ENCODE results near the gene OOSP1. TPM values are rescaled to one million over a fixed set of nuclear protein-coding genes. Genes with fewer than 3 reads are reported as not detected.

Gene OOSP1
- total RNA-seq, 1 donor from 2014 or later = not detected

GRCh38 chr11:59931688-59932087, 6.5 kb upstream of the OOSP1 start:
- no peak for TF ChIP-seq CTCF (IDR thresholded peaks at IDR 0.05; ENCODE audit: insufficient read depth, low read length, poor library complexity, severe bottlenecking)
- Histone ChIP-seq H3K4me3 (ENCODE audit: low read depth, low read length) (no peak overlapping the region), H3K27me3 (ENCODE audit: control insufficient read depth, insufficient read depth, low read length) (no peaks in the 10 kb centered on the region), H3K36me3 (ENCODE audit: control insufficient read depth, insufficient read depth, low read length) (no peaks in the 10 kb centered on the region)
- no peak for DNase-seq (ENCODE audit: low read depth)

- H3K4me3 ChIP-seq (ENCODE audit: low read depth, low read length) = no peak overlapping the region
- TF ChIP-seq CTCF (IDR thresholded peaks at IDR 0.05; ENCODE audit: insufficient read depth, low read length, poor library complexity, severe bottlenecking) = no peak
- no peaks in the 10 kb centered on the region for H3K36me3 ChIP-seq (ENCODE audit: control insufficient read depth, insufficient read depth, low read length)
- no peak for DNase-seq (ENCODE audit: low read depth)
- H3K27me3 ChIP-seq (ENCODE audit: control insufficient read depth, insufficient read depth, low read length) = no peaks in the 10 kb centered on the region
Observed at GRCh38 chr11:59938718-59939117, 486 bp downstream of the OOSP1 start.

- H3K4me3 ChIP-seq (ENCODE audit: low read depth, low read length) = no peak overlapping the region
- no peaks in the 10 kb centered on the region for H3K27me3 ChIP-seq (ENCODE audit: control insufficient read depth, insufficient read depth, low read length)
- no peak for TF ChIP-seq CTCF (IDR thresholded peaks at IDR 0.05; ENCODE audit: insufficient read depth, low read length, poor library complexity, severe bottlenecking)
- H3K36me3 ChIP-seq (ENCODE audit: control insufficient read depth, insufficient read depth, low read length) = no peaks in the 10 kb centered on the region
- no peak for DNase-seq (ENCODE audit: low read depth)
Observed at GRCh38 chr11:59939482-59939881, 1.2 kb downstream of the OOSP1 start.

- no peak for TF ChIP-seq CTCF (IDR thresholded peaks at IDR 0.05; ENCODE audit: insufficient read depth, low read length, poor library complexity, severe bottlenecking)
- no peak overlapping the region for H3K4me3 ChIP-seq (ENCODE audit: low read depth, low read length)
- no peaks in the 10 kb centered on the region for H3K27me3 ChIP-seq (ENCODE audit: control insufficient read depth, insufficient read depth, low read length)
- H3K36me3 ChIP-seq (ENCODE audit: control insufficient read depth, insufficient read depth, low read length) = no peaks in the 10 kb centered on the region
- no peak for DNase-seq (ENCODE audit: low read depth)
Observed at GRCh38 chr11:59941091-59941490, 2.9 kb downstream of the OOSP1 start.

GRCh38 chr11:59943997-59944714, 5.9 kb downstream of the OOSP1 start:
- no peaks in the 10 kb centered on the region for H3K36me3 ChIP-seq (ENCODE audit: control insufficient read depth, insufficient read depth, low read length)
- no peak for TF ChIP-seq CTCF (IDR thresholded peaks at IDR 0.05; ENCODE audit: insufficient read depth, low read length, poor library complexity, severe bottlenecking)

GRCh38 chr11:59944720-59945119, 6.5 kb downstream of the OOSP1 start:
- DNase-seq (ENCODE audit: low read depth) = no peak
- Histone ChIP-seq H3K4me3 (ENCODE audit: low read depth, low read length) (no peak overlapping the region), H3K27me3 (ENCODE audit: control insufficient read depth, insufficient read depth, low read length) (no peaks in the 10 kb centered on the region), H3K36me3 (ENCODE audit: control insufficient read depth, insufficient read depth, low read length) (no peaks in the 10 kb centered on the region)
- TF ChIP-seq CTCF (IDR thresholded peaks at IDR 0.05; ENCODE audit: insufficient read depth, low read length, poor library complexity, severe bottlenecking) = no peak

More at GRCh38 chr11:59943997-59944714, 5.9 kb downstream of the OOSP1 start:
- no peak for DNase-seq (ENCODE audit: low read depth)
- Histone ChIP-seq H3K27me3 (ENCODE audit: control insufficient read depth, insufficient read depth, low read length) (no peaks in the 10 kb centered on the region), H3K4me3 (ENCODE audit: low read depth, low read length) (no peak overlapping the region)

Data from kidney epithelial cell (primary cell).